SK-N-DZ (cell line): ENCODE data around the gene SLC12A4.

Source experiments
- DNase-seq: peaks from one replicate; pipeline ENCODE4 v3.0.0-alpha.2; 2015; ENCODE audit warnings: low spot score

The SLC12A4 gene

DNA sequence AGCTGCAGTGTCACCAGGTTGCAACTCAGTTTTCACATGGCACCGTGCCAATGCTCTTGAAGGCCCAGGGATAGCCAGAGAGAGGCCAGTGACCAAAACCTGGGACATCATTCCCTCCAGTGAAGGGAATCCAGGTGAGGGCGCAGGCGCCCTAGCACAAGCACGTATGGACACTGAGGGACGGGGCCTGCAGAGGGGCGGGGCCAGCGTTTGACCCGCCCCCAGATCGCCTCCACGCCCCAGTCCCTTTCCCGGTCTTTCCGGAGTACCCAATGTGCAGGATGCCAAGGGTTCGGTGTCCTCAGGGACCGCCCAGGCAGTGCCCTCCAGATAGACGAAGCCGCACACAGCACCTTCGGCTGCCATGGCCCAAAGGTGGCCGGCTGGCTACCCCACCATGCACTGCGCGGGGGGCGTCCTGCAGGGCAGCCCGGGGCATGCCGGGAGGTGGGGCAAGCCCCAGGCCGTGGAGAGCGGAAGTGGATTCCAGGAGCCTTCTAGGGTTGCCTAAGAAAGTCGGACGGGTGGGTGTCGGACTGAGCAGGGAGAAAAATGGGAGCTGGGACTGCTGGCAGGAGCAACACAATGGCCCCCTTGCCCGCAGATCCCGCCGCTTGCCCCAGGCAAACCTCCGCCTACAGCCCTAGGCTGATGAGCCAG, 4.6 kb downstream of the SLC12A4 start:
- DNase-seq: no peak

GRCh38 chr16:67963292-67963661, 5.2 kb downstream of the SLC12A4 start:
- no peak for DNase-seq

GRCh38 chr16:67962135-67962534, 6.3 kb downstream of the SLC12A4 start:
- DNase-seq: no peak

GRCh38 chr16:67961551-67961957, 6.9 kb downstream of the SLC12A4 start:
- DNase-seq: no peak

GRCh38 chr16:67959536-67960329, 8.7 kb downstream of the SLC12A4 start:
- no peak for DNase-seq

- no peak for DNase-seq
Observed at GRCh38 chr16:67957622-67958021, 10.8 kb downstream of the SLC12A4 start.

DNA sequence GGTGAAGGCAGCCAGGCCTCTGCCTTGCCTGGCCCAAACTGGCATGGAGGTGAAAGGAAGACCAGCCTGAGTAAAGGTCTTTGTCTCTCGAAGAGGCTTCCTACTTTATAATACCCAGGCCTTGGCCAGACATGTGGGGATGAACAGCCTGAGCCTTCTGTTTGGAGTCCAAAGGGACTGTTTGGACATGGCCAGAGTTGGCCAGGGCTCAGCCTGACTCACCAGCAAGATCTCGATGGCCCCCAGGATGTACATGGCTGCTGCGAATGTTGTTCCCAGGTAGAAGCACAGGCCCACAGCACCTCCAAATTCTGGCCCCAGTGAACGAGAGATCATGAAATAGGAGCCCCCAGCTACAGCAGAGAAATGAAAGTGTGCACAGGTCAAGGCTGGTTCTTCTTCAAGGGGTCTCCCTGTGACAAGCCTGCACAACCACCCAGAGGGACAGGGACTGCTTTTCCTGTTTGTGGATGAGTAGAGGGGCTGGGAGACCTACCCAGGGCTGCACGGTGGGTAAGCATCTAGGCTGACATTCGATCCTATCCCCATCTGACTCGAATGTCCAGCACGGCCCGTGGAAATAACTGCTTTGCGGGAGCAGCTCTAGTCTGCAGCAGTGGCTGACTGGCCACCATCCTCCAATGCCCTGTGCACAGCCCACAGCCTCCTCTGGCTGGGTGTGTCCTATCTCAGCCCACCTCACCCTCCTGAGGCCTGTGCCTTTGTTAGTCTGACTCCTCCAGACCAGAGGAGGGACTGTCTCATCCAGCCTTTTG, 13.8 kb downstream of the SLC12A4 start:
- no peak for DNase-seq

- no peak for DNase-seq
Observed at GRCh38 chr16:67953641-67954375, 14.6 kb downstream of the SLC12A4 start.

DNA sequence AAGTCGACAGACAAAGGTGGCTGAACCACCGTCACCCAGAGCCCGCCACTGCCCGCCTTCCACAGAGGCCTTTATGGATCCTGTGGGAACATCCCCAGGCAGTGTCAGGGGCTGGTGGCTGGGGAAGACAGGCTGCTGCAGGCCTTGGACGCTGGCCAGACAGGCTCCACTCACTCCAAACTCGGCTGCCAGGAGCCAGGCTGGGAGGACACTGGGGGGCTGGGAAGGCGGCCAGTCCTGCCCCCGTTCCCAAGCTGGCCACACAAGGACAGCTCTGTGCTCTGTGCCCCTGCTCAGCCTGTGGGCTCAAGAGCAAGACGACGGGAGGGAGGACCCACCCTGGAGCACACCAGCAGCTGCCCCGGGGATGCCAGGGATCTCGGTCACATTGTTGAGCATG, 17.0 kb downstream of the SLC12A4 start:
- DNase-seq: no peak

GRCh38 chr16:67950335-67950843, 18.0 kb downstream of the SLC12A4 start:
- no peak for DNase-seq

DNA sequence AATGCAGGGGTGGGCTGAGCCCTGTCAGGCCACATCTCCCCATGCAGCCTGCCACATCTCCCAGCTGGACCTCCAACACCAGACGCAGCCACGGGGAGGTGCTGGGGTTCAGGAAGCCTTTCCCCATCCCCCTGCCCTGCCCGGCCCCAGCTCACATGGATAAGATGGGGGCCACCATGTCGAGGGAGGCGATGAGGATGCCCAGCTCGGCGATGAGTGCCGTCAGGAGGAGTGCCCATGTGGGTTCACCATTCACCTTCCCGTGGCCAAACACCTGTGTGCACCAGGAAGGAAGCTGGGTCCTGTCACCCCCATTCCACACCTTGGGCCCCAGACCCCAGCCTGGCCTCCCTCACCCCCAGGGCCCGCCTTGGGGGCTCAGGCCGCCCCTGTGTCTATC, 18.8 kb downstream of the SLC12A4 start:
- no peak for DNase-seq

GRCh38 chr16:67948015-67948414, 20.4 kb downstream of the SLC12A4 start:
- no peak for DNase-seq

DNA sequence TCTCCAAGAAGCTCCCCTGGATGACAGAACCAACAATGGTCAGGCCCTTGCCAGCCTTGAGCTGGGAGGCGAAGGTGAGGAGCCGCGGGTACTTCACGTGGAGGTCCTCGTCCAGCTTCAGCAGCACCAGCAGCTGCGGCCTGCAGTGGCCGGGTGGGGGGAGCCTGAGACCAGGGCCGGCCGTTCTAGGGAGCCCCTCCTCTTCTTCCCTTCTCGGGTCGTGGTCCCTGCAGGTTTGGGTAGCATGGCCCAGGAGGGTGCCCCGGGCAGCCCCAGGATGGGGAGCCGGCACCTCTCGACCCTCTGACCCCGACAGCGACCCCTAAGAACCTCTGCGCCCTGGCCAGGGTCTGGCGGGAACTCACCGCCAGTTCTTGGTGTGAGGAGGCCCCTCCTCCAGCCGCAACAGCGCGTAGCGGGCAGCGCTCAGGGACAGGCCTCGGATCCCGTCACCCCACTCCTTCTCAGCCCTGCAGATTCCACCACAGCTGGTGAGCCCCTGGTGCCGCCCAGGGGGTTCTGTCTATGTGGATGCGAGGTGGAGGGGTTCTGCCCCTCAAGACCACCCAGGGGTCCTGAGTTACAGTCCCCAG, 21.4 kb downstream of the SLC12A4 start:
- DNase-seq: no peak

- no peak for DNase-seq
Observed at GRCh38 chr16:67946128-67946569, 22.3 kb downstream of the SLC12A4 start.

GRCh38 chr16:67945392-67945933, 23.0 kb downstream of the SLC12A4 start:
- no peak for DNase-seq

DNA sequence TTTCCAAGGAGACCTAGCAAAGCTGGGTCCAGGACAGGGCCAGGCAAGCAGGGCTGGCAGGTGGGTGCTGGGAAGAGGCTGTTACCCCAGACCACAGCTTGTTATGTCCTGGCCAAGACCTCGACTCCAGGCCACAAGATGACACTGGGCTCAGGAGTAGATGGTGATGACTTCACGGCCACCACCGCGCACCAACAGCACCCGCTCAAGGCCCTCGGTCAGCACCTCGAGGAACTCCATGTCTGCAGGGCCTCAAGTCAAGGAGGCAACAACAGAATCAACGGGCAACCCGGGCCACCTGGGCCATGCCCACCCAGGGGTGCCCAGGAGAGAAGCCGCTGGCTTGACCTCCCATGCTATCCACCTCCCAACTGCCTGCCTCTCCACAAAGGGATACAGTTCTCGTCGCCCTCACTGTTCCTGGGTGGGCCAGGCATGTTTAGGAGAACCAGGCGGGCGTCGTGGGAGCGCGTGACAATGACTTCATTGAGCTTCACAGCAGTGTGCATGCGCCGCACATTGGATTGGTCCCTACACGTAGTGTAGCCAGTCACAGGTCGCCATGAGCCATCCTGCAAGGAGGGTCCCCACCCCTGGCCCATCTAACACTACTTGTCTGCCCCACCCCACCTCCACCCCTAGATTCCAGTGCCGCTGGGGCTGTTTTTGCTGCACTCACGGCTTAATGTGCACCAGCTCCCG, 23.6 kb downstream of the SLC12A4 start:
- DNase-seq: no peak

GRCh38 chr16:67943619-67944504, 24.6 kb downstream of the SLC12A4 start, which contains the start of gene LCAT:
LCAT (minus strand) TSS chr16:67944120; CDS start chr16:67944101, 19 bp downstream.
- no peak for DNase-seq

- no peak for DNase-seq
Observed at GRCh38 chr16:67943256-67943618, 25.2 kb downstream of the SLC12A4 start.
